Activated naive CD8-positive, alpha-beta T cell (primary cell): ENCODE results near the gene HEYL.

ENCODE experiments used
- H3K27ac Mint-ChIP-seq: one replicate; pipeline ENCODE4 v1.8.0; 2021; ENCODE audit warnings: mixed read lengths
- H3K27me3 Mint-ChIP-seq: one replicate; pipeline ENCODE4 v1.8.0; 2021; ENCODE audit warnings: mixed read lengths
- H3K36me3 Mint-ChIP-seq: one replicate; pipeline ENCODE4 v1.8.0; 2021; ENCODE audit warnings: mixed read lengths
- H3K4me1 Mint-ChIP-seq: one replicate; pipeline ENCODE4 v1.8.0; 2021; ENCODE audit warnings: low read depth, mixed read lengths
- H3K4me3 Mint-ChIP-seq: one replicate; pipeline ENCODE4 v1.8.0; 2021; ENCODE audit warnings: mild to moderate bottlenecking, mixed read lengths
- H3K9me3 Mint-ChIP-seq: one replicate; pipeline ENCODE4 v1.8.0; 2021; ENCODE audit warnings: low read depth, mixed read lengths

The HEYL gene

GRCh38 chr1:39639305-39640130 is at the start of gene HEYL:
Gene HEYL, minus strand, starts transcription at chr1:39639643. Its CDS starts 18 bp downstream, at chr1:39639625.
- peaks cover 11% of the 10 kb centered on the region for H3K27me3 Mint-ChIP-seq

GRCh38 chr1:39689214-39689613 is 49.8 kb upstream of the HEYL start:
- peaks cover 2% of the 10 kb centered on the region for H3K27me3 Mint-ChIP-seq
- no peak overlapping the region for H3K27ac Mint-ChIP-seq
- peaks cover 44% of the 10 kb centered on the region for H3K4me1 Mint-ChIP-seq
- H3K36me3 Mint-ChIP-seq, result peaks cover 7% of the 10 kb centered on the region
- no peak overlapping the region for H3K4me3 Mint-ChIP-seq
- no peaks in the 10 kb centered on the region for H3K9me3 Mint-ChIP-seq

More at GRCh38 chr1:39639305-39640130, at the start of gene HEYL:
- H3K36me3 Mint-ChIP-seq, result no peaks in the 10 kb centered on the region
- H3K4me1 Mint-ChIP-seq, result peaks cover 4% of the 10 kb centered on the region
- H3K27ac Mint-ChIP-seq, result no peak within 1 kb of the TSS
- H3K4me3 Mint-ChIP-seq, result peak within 1 kb of the TSS; percentile 72
- H3K9me3 Mint-ChIP-seq, result no peaks in the 10 kb centered on the region

GRCh38 chr1:39688706-39689105 is 49.3 kb upstream of the HEYL start:
- Mint-ChIP-seq H3K27ac (no peak overlapping the region), H3K4me3 (no peak overlapping the region), H3K27me3 (peaks cover 2% of the 10 kb centered on the region)

GRCh38 chr1:39687243-39687642 is 47.8 kb upstream of the HEYL start:
- H3K27ac Mint-ChIP-seq, result no peak overlapping the region
- H3K36me3 Mint-ChIP-seq, result peaks cover 11% of the 10 kb centered on the region
- peaks cover 2% of the 10 kb centered on the region for H3K27me3 Mint-ChIP-seq
- peaks cover 44% of the 10 kb centered on the region for H3K4me1 Mint-ChIP-seq
- H3K9me3 Mint-ChIP-seq, result no peaks in the 10 kb centered on the region
- H3K4me3 Mint-ChIP-seq, result no peak overlapping the region

More at GRCh38 chr1:39688706-39689105, 49.3 kb upstream of the HEYL start:
- no peaks in the 10 kb centered on the region for H3K9me3 Mint-ChIP-seq
- peaks cover 7% of the 10 kb centered on the region for H3K36me3 Mint-ChIP-seq
- H3K4me1 Mint-ChIP-seq, result peaks cover 43% of the 10 kb centered on the region

GRCh38 chr1:39685071-39685470 is 45.6 kb upstream of the HEYL start:
- H3K4me3 Mint-ChIP-seq, result peak overlapping the region; percentile 69
- no peaks in the 10 kb centered on the region for H3K9me3 Mint-ChIP-seq
- H3K27me3 Mint-ChIP-seq, result peaks cover 2% of the 10 kb centered on the region
- peaks cover 11% of the 10 kb centered on the region for H3K36me3 Mint-ChIP-seq
- H3K27ac Mint-ChIP-seq, result no peak overlapping the region
- H3K4me1 Mint-ChIP-seq, result peaks cover 50% of the 10 kb centered on the region

GRCh38 chr1:39684313-39684664 is 44.8 kb upstream of the HEYL start:
- peaks cover 43% of the 10 kb centered on the region for H3K4me1 Mint-ChIP-seq
- peak overlapping the region; percentile 23 for H3K4me3 Mint-ChIP-seq
- H3K27me3 Mint-ChIP-seq, result peaks cover 2% of the 10 kb centered on the region
- H3K9me3 Mint-ChIP-seq, result no peaks in the 10 kb centered on the region
- H3K36me3 Mint-ChIP-seq, result peaks cover 12% of the 10 kb centered on the region
- no peak overlapping the region for H3K27ac Mint-ChIP-seq

GRCh38 chr1:39683591-39684312 is 44.3 kb upstream of the HEYL start:
- peaks cover 40% of the 10 kb centered on the region for H3K4me1 Mint-ChIP-seq
- H3K27me3 Mint-ChIP-seq, result peaks cover 2% of the 10 kb centered on the region
- peaks cover 15% of the 10 kb centered on the region for H3K36me3 Mint-ChIP-seq
- no peaks in the 10 kb centered on the region for H3K9me3 Mint-ChIP-seq
- peak overlapping the region; percentile 51 for H3K4me3 Mint-ChIP-seq
- no peak overlapping the region for H3K27ac Mint-ChIP-seq

- peaks cover 33% of the 10 kb centered on the region for H3K4me1 Mint-ChIP-seq
- no peaks in the 10 kb centered on the region for H3K9me3 Mint-ChIP-seq
- H3K27ac Mint-ChIP-seq, result no peak overlapping the region
- peaks cover 17% of the 10 kb centered on the region for H3K36me3 Mint-ChIP-seq
- H3K27me3 Mint-ChIP-seq, result peaks cover 2% of the 10 kb centered on the region
- H3K4me3 Mint-ChIP-seq, result no peak overlapping the region
Measured at GRCh38 chr1:39681999-39682398, 42.6 kb upstream of the HEYL start.

- H3K27me3 Mint-ChIP-seq, result no peaks in the 10 kb centered on the region
- peaks cover 16% of the 10 kb centered on the region for H3K36me3 Mint-ChIP-seq
- no peak overlapping the region for H3K27ac Mint-ChIP-seq
- H3K9me3 Mint-ChIP-seq, result no peaks in the 10 kb centered on the region
- H3K4me3 Mint-ChIP-seq, result peak overlapping the region; percentile 63
- peaks cover 31% of the 10 kb centered on the region for H3K4me1 Mint-ChIP-seq
Measured at GRCh38 chr1:39681294-39681693, 41.9 kb upstream of the HEYL start.

- H3K4me3 Mint-ChIP-seq, result peak overlapping the region; percentile 63
Measured at GRCh38 chr1:39680751-39681150, 41.3 kb upstream of the HEYL start.

GRCh38 chr1:39679821-39680220 is 40.4 kb upstream of the HEYL start:
- Mint-ChIP-seq H3K9me3 (no peaks in the 10 kb centered on the region), H3K27ac (no peak overlapping the region), H3K4me3 (no peak overlapping the region), H3K4me1 (peaks cover 29% of the 10 kb centered on the region), H3K27me3 (no peaks in the 10 kb centered on the region), H3K36me3 (peaks cover 12% of the 10 kb centered on the region)

More at GRCh38 chr1:39680751-39681150, 41.3 kb upstream of the HEYL start:
- Mint-ChIP-seq H3K36me3 (peaks cover 14% of the 10 kb centered on the region), H3K27ac (peak overlapping the region; percentile 55), H3K27me3 (no peaks in the 10 kb centered on the region), H3K4me1 (peaks cover 31% of the 10 kb centered on the region), H3K9me3 (no peaks in the 10 kb centered on the region)

- Mint-ChIP-seq H3K4me1 (peaks cover 25% of the 10 kb centered on the region), H3K27me3 (no peaks in the 10 kb centered on the region), H3K9me3 (no peaks in the 10 kb centered on the region), H3K4me3 (no peak overlapping the region), H3K36me3 (peaks cover 10% of the 10 kb centered on the region), H3K27ac (no peak overlapping the region)
Measured at GRCh38 chr1:39678889-39679288, 39.4 kb upstream of the HEYL start.

- Mint-ChIP-seq H3K27me3 (no peaks in the 10 kb centered on the region), H3K4me3 (no peak overlapping the region), H3K9me3 (no peaks in the 10 kb centered on the region), H3K27ac (no peak overlapping the region), H3K4me1 (peaks cover 21% of the 10 kb centered on the region), H3K36me3 (peaks cover 9% of the 10 kb centered on the region)
Measured at GRCh38 chr1:39677645-39678044, 38.2 kb upstream of the HEYL start.

GRCh38 chr1:39676948-39677548 is 37.6 kb upstream of the HEYL start:
- Mint-ChIP-seq H3K27ac (no peak overlapping the region), H3K27me3 (no peaks in the 10 kb centered on the region), H3K4me1 (peaks cover 20% of the 10 kb centered on the region), H3K4me3 (no peak overlapping the region), H3K9me3 (no peaks in the 10 kb centered on the region), H3K36me3 (peaks cover 6% of the 10 kb centered on the region)

GRCh38 chr1:39675220-39675619 is 35.8 kb upstream of the HEYL start:
- H3K27me3 Mint-ChIP-seq, result peaks cover 6% of the 10 kb centered on the region
- no peak overlapping the region for H3K4me3 Mint-ChIP-seq
- H3K27ac Mint-ChIP-seq, result no peak overlapping the region
- H3K36me3 Mint-ChIP-seq, result peaks cover 6% of the 10 kb centered on the region
- peaks cover 9% of the 10 kb centered on the region for H3K4me1 Mint-ChIP-seq
- no peaks in the 10 kb centered on the region for H3K9me3 Mint-ChIP-seq
